Gastroesophageal sphincter (tissue), 4 donors: ENCODE results near the gene GTF3C2. TPM values are rescaled to one million over a fixed set of nuclear protein-coding genes. Genes with fewer than 3 reads are reported as not detected.

Experiments used
- ATAC-seq: fragments of 150-250 bp; one replicate; pipeline ENCODE4 v1.9.1; 2016; ENCODE audit warnings: mild to moderate bottlenecking, moderate library complexity
- H3K27ac ChIP-seq, 4 donors: fragments of 200-600 bp; sonication (generic) in 3 of 4; 1 replicate in 3 of 4; 2 replicates in 1 of 4; pipeline ENCODE4 v1.5.1; 2016 to 2019
- H3K27me3 ChIP-seq: fragments of 200-600 bp; sonication (generic); one replicate; pipeline ENCODE4 v1.5.1; 2019
- H3K36me3 ChIP-seq, 2 donors: fragments of 200-600 bp; sonication (generic); one replicate each; pipeline ENCODE4 v1.5.1; 2019; ENCODE audit warnings: control low read depth in 1 of 2
- H3K4me1 ChIP-seq, 3 donors: fragments of 200-600 bp; sonication (generic); 1 replicate in 2 of 3; 2 replicates in 1 of 3; pipeline ENCODE4 v1.5.1; 2016 to 2019; ENCODE audit warnings: control low read depth in 2 of 3
- H3K4me3 ChIP-seq, 2 donors: fragments of 200-600 bp; sonication (generic); one replicate each; pipeline ENCODE4 v1.5.1; 2019; ENCODE audit warnings: mild to moderate bottlenecking in 1 of 2, moderate library complexity in 1 of 2
- H3K9me3 ChIP-seq, 3 donors: fragments of 200-600 bp; sonication (generic); one replicate each; pipeline ENCODE4 v1.5.1; 2017 to 2019; ENCODE audit warnings: control low read depth in 2 of 3
- EP300 ChIP-seq: sonication (generic); formaldehyde crosslinking; IDR thresholded peaks from one replicate; pipeline ENCODE4 v1.6.1; 2017; ENCODE audit warnings: antibody characterized with exemption, mild to moderate bottlenecking
- POLR2A ChIP-seq, 2 donors: fragments of 450-650 bp; IDR thresholded peaks; one replicate each; pipeline ENCODE4 v1.6.1; 2017; ENCODE audit warnings: antibody characterized with exemption in 2 of 2, mild to moderate bottlenecking in 2 of 2, moderate library complexity in 1 of 2
- POLR2AphosphoS5 ChIP-seq: sonication (generic); formaldehyde crosslinking; IDR thresholded peaks from one replicate; pipeline ENCODE4 v1.6.1; 2017; ENCODE audit warnings: antibody characterized with exemption
- WGBS, 2 donors: methylation state at CpG; one replicate each; pipeline ENCODE4 v1.1.5; 2018; ENCODE audit warnings: low coverage in 1 of 2; 5-methylcytosine and 5-hydroxymethylcytosine counted together
- total RNA-seq, 4 donors: library from RNA; depleted of rRNA; stranded (reverse); fragments of >200 nt; gene quantifications; one replicate each; pipeline ENCODE4 v1.1.0, GENCODE V29; 2016
- TF ChIP-seq, protein P1 (sequence below), 4 experiments: fragments of 200-600 bp in 2 of 4; fragments of 450-650 bp in 2 of 4; sonication (generic) in 1 of 4; IDR thresholded peaks; one replicate each; pipeline ENCODE4 v1.5.1; 2017 to 2019; ENCODE audit warnings: antibody characterized with exemption in 4 of 4, mild to moderate bottlenecking in 2 of 4, moderate library complexity in 2 of 4

GTF3C2 gene
- total RNA-seq, 4 donors from 2014 or later = 26.2 to 68.5 (median 32.0) TPM

DNA sequence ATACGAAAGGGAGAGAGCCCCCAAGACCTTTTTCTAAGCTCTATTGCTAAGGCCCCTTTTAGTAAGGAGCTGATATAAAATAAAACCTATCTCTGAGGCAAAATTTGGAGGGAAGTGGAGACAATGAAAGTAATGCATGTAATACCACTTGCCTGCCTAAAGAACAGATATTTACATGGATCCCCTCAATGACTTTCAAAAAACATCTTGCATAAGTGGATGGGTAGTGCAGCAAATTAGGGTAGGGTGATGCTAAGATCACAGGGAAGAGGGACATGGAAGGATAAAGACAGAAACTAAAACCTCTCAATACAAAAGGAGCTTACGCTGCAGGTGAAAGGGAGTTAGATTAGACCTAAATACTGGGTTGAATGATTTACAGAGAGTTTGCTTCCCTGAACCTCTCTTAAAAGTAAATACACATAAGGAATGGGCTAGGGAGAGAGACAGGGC, 22.8 kb upstream of the GTF3C2 start:
- peak overlapping the region in 3 of 4 donors; percentile 90 to 95 (median 90) for H3K27ac ChIP-seq
- H3K36me3 ChIP-seq = peaks cover 0 to 71% of the 10 kb centered on the region in 2 donors
- no peak for TF ChIP-seq POLR2AphosphoS5
- no peak for TF ChIP-seq POLR2A (IDR thresholded peaks at IDR 0.05)
- TF ChIP-seq, protein P1, sequence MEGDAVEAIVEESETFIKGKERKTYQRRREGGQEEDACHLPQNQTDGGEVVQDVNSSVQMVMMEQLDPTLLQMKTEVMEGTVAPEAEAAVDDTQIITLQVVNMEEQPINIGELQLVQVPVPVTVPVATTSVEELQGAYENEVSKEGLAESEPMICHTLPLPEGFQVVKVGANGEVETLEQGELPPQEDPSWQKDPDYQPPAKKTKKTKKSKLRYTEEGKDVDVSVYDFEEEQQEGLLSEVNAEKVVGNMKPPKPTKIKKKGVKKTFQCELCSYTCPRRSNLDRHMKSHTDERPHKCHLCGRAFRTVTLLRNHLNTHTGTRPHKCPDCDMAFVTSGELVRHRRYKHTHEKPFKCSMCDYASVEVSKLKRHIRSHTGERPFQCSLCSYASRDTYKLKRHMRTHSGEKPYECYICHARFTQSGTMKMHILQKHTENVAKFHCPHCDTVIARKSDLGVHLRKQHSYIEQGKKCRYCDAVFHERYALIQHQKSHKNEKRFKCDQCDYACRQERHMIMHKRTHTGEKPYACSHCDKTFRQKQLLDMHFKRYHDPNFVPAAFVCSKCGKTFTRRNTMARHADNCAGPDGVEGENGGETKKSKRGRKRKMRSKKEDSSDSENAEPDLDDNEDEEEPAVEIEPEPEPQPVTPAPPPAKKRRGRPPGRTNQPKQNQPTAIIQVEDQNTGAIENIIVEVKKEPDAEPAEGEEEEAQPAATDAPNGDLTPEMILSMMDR (IDR thresholded peaks at IDR 0.05) = no peak
- no peak for TF ChIP-seq EP300
- no peaks in the 10 kb centered on the region for H3K9me3 ChIP-seq
- WGBS, 2 donors = 54 to 67% methylated on average over 2 of the region's 2 CpGs
- ATAC-seq = no peak
- H3K4me1 ChIP-seq = peaks cover 0 to 34% (median 14%) of the 10 kb centered on the region in 3 donors
- H3K27me3 ChIP-seq = no peaks in the 10 kb centered on the region
- H3K4me3 ChIP-seq = peak overlapping the region in 1 of 2 donors; percentile 79

DNA sequence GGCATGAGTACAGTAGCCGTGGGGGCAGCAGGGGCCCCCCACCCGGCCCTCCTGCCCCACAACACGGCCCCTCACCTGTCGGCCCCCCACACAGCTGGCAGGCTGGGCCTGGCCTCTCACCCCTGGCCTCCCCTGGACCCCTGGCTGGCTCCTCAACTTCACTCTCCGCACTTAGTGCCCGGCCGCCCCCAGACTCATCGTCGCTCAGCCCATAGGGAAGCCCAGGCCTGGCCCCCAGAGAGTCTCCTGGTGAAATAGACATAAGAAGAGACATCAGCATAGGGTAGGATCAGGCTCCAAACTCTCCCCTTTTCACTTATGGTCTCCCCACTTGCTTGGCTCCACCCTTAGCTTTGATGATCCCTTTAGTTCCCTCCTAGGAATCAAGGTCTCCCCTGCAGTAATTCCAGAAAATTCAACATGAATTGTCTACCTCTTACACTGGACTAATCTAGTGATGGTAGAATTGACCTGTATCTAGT, 22.3 kb upstream of the GTF3C2 start:
- no peak overlapping the region for H3K4me3 ChIP-seq
- peaks cover 0 to 34% (median 14%) of the 10 kb centered on the region in 3 donors for H3K4me1 ChIP-seq
- peaks cover 0 to 71% of the 10 kb centered on the region in 2 donors for H3K36me3 ChIP-seq
- TF ChIP-seq, protein P1 (IDR thresholded peaks at IDR 0.05) = no peak
- TF ChIP-seq POLR2AphosphoS5 (no peak), POLR2A (IDR thresholded peaks at IDR 0.05) (no peak), EP300 (no peak)
- H3K27me3 ChIP-seq = no peaks in the 10 kb centered on the region
- WGBS, 2 donors = 83% methylated on average over 2 of the region's 9 CpGs; no CpG with 5 or more reads in 1 of the 2 donors
- no peak for ATAC-seq
- no peaks in the 10 kb centered on the region for H3K9me3 ChIP-seq
- H3K27ac ChIP-seq = peak overlapping the region in 2 of 4 donors; percentile 31 to 90

DNA sequence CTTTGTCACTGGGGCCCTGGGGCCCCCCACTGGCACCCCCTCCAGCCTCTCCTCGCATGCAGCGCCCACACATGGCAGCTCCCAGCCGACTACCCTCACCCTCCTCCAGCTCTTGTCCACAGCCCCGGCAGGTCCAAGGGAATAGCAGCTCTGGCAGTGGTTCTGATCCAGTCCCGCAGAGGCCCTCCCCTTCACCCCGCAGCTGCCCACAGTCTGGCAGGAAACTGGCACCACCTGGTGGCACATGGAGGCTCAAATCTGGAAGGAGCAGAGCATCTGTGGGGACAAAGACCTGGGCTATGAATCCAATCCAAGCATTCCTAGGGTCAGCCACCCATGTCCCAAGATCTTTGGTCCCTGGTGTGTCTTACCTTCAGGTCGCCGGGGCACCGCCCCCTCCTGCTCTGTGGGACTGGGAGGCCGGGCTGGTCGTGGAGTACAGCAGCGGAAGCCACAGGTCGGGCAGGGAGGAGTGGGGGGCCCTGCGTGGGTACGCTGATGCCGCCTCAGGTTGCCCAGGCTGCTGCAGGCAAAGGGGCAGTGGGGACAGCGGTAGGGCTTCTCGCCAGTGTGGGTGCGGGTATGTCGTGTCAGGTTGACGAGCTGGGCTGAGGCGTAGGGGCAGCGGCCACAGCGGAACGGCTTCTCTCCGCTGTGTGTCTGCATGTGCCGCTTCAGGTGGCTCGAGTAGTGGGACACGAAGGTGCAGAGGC, 21.7 kb upstream of the GTF3C2 start:
- Histone ChIP-seq H3K27me3 (no peaks in the 10 kb centered on the region), H3K9me3 (no peaks in the 10 kb centered on the region), H3K4me3 (no peak overlapping the region), H3K4me1 (peaks cover 0 to 40% (median 14%) of the 10 kb centered on the region in 3 donors), H3K27ac (peak overlapping the region in 3 of 4 donors; percentile 8 to 90 (median 31)), H3K36me3 (peaks cover 0 to 71% of the 10 kb centered on the region in 2 donors)
- WGBS, 2 donors = 68 to 79% methylated on average over 4 to 8 of the region's 29 CpGs
- ATAC-seq = no peak
- peak; percentile 26 for TF ChIP-seq POLR2AphosphoS5
- TF ChIP-seq, protein P1 (IDR thresholded peaks at IDR 0.05) = no peak

DNA sequence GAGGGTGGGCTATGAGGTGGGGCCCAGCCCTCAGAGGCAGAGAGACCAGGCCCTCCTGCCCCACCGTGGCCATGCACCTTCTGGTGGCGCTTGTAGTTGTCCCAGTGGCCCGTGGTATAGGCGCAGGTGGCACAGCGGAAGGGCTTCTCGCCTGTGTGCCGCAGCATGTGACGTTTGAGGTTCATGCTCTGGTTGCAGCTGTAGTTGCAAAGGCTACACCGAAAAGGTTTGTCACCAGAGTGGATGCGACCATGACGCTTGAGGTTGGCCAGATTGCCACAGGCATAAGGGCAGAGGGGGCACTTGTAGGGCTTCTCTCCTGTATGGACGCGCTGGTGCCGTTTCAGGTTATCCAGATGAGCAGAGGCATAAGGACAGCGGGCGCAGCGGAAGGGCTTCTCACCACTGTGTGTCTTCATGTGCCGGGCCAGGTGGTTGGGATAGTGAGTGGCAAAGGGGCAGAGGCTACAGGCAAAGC, 21.1 kb upstream of the GTF3C2 start:
- ATAC-seq = no peak
- H3K9me3 ChIP-seq = no peaks in the 10 kb centered on the region
- peaks cover 0 to 73% of the 10 kb centered on the region in 2 donors for H3K36me3 ChIP-seq
- TF ChIP-seq POLR2AphosphoS5 = no peak
- TF ChIP-seq EP300 = no peak
- TF ChIP-seq, protein P1 (IDR thresholded peaks at IDR 0.05) = no peak
- TF ChIP-seq POLR2A (IDR thresholded peaks at IDR 0.05) = no peak
- no peak overlapping the region for H3K4me3 ChIP-seq
- no peaks in the 10 kb centered on the region for H3K27me3 ChIP-seq
- H3K4me1 ChIP-seq = peaks cover 0 to 46% (median 15%) of the 10 kb centered on the region in 3 donors
- no peak overlapping the region for H3K27ac ChIP-seq
- no CpG with 5 or more reads among the region's 18 CpGs for WGBS, 2 donors
